Endothelial cell of umbilical vein (primary cell): ENCODE results near the gene PROZ. TPM values are rescaled to one million over a fixed set of nuclear protein-coding genes. Genes with fewer than 3 reads are reported as not detected.

ENCODE experiments used
- BruUV-seq: library from RNA; stranded (reverse); fragments of 400-500 nt; replicated peaks from 2 replicates; lab custom pipeline; 2021; lab: Mats Ljungman, UMichigan
- CTCF ChIA-PET: fragments of 300-600, 350-600 bp; sonication (Branson Sonifier 250); formaldehyde crosslinking; loops from one replicate; lab custom pipeline; 2021; ENCODE audit warnings: antibody characterized with exemption, inconsistent platforms; lab: Charles Lee
- POLR2A ChIA-PET: fragments of 300-600, 350-600 bp; sonication (Branson Sonifier 250); formaldehyde crosslinking; loops from one replicate; lab custom pipeline; 2021; ENCODE audit warnings: antibody characterized with exemption, inconsistent platforms; lab: Charles Lee
- DNase-seq: peaks from one replicate; pipeline ENCODE4 v3.0.0-alpha.2; 2011; ENCODE audit warnings: low read depth, low spot score
- FAIRE-seq: peaks from 2 replicates; lab custom pipeline; 2011; peaks lifted over from hg19 to GRCh38; lab: Jason Lieb, UNC
- H2AFZ ChIP-seq: 2 replicates; pipeline ENCODE4 v1.6.0; 2012; ENCODE audit warnings: low read depth, low read length, control low read depth, inconsistent platforms
- H3K27ac ChIP-seq: 2 replicates; pipeline ENCODE4 v1.5.1; 2011; ENCODE audit warnings: low read depth, mild to moderate bottlenecking, control low read depth, low read length, moderate library complexity; ENCODE audit not compliant: insufficient read depth
- H3K27me3 ChIP-seq, 2 experiments: 2 replicates each; pipeline versions ENCODE4 v1.6.0 to v1.6.1; 2011; ENCODE audit warnings: low read length in 2 of 2, mixed read lengths in 1 of 2; ENCODE audit not compliant: control insufficient read depth in 2 of 2, insufficient read depth in 2 of 2
- H3K36me3 ChIP-seq, 2 experiments: 2 replicates in 1 of 2; 3 replicates in 1 of 2; pipeline ENCODE4 v1.5.1; 2011; ENCODE audit warnings: low read length in 2 of 2, mild to moderate bottlenecking in 1 of 2, moderate library complexity in 1 of 2; ENCODE audit not compliant: control insufficient read depth in 2 of 2, insufficient read depth in 2 of 2; ENCODE audit errors: extremely low read depth in 1 of 2
- H3K4me1 ChIP-seq: 3 replicates; pipeline ENCODE4 v1.5.1; 2011; ENCODE audit warnings: mild to moderate bottlenecking, low read length; ENCODE audit not compliant: control insufficient read depth, insufficient read depth; ENCODE audit errors: extremely low read depth
- H3K4me2 ChIP-seq: 2 replicates; pipeline ENCODE4 v1.6.1; 2011; ENCODE audit warnings: low read length, control low read depth, mixed read lengths; ENCODE audit not compliant: insufficient read depth
- H3K4me3 ChIP-seq, 3 experiments: fragments of 200-600 bp in 1 of 3; sonication (generic), shearing (Covaris generic) in 1 of 3; replicated peaks in 1 of 3; 2 replicates each; pipeline ENCODE4 v1.5.1; 2011 to 2016; ENCODE audit warnings: control low read depth in 3 of 3, low read length in 3 of 3, mild to moderate bottlenecking in 2 of 3, inconsistent platforms in 1 of 3, low read depth in 1 of 3, moderate library complexity in 1 of 3; ENCODE audit not compliant: insufficient read depth in 1 of 3
- H3K79me2 ChIP-seq: 2 replicates; pipeline ENCODE4 v1.6.0; 2012; ENCODE audit warnings: low read length, inconsistent platforms; ENCODE audit not compliant: control insufficient read depth, insufficient read depth
- H3K9ac ChIP-seq: replicated peaks from 2 replicates; pipeline ENCODE3; 2011; ENCODE audit warnings: low read length, control low read depth; ENCODE audit not compliant: insufficient read depth; ENCODE audit errors: extremely low read depth
- H3K9me1 ChIP-seq: replicated peaks from 3 replicates; pipeline ENCODE4 v1.6.0; 2011; ENCODE audit warnings: mild to moderate bottlenecking, low read length; ENCODE audit not compliant: control insufficient read depth, insufficient read depth; ENCODE audit errors: extremely low read depth
- H3K9me3 ChIP-seq: replicated peaks from 2 replicates; pipeline ENCODE4 v1.5.1; 2012; ENCODE audit warnings: low read length, inconsistent platforms; ENCODE audit not compliant: control insufficient read depth, insufficient read depth
- H4K20me1 ChIP-seq: replicated peaks from 2 replicates; pipeline ENCODE3; 2011; ENCODE audit warnings: mild to moderate bottlenecking, low read length; ENCODE audit not compliant: control insufficient read depth, insufficient read depth; ENCODE audit errors: extremely low read depth
- CTCF ChIP-seq, 2 donors: IDR thresholded peaks; 1 replicate in 1 of 2; 2 replicates in 1 of 2; pipeline ENCODE4 v1.5.1; 2011; ENCODE audit warnings: low read length in 2 of 2, mild to moderate bottlenecking in 2 of 2, moderate library complexity in 2 of 2, control low read depth in 1 of 2, inconsistent platforms in 1 of 2, low read depth in 1 of 2; ENCODE audit not compliant: insufficient read depth in 1 of 2; ENCODE audit errors: extremely low read depth in 1 of 2
- FOS ChIP-seq: IDR thresholded peaks from 2 replicates; pipeline ENCODE4 v1.6.1; 2011; ENCODE audit warnings: mild to moderate bottlenecking, low read length, moderate library complexity, borderline replicate concordance; ENCODE audit not compliant: insufficient read depth
- GATA2 ChIP-seq: IDR thresholded peaks from 2 replicates; pipeline ENCODE4 v1.7.0; 2011; ENCODE audit warnings: low read depth, mild to moderate bottlenecking, moderate library complexity, mixed read lengths, low read length; ENCODE audit not compliant: insufficient read length, insufficient read depth
- JUN ChIP-seq: IDR thresholded peaks from 2 replicates; pipeline ENCODE4 v1.6.1; 2011; ENCODE audit warnings: borderline replicate concordance, low read depth; ENCODE audit not compliant: insufficient read length, insufficient read depth
- MAX ChIP-seq: IDR thresholded peaks from 2 replicates; pipeline ENCODE4 v1.6.1; 2011; ENCODE audit not compliant: insufficient read depth, insufficient read length
- MYC ChIP-seq: IDR thresholded peaks from one replicate; pipeline ENCODE4 v1.6.1; 2011; ENCODE audit warnings: mild to moderate bottlenecking, low read depth, low read length
- POLR2A ChIP-seq: IDR thresholded peaks from 2 replicates; pipeline ENCODE4 v1.6.1; 2012; ENCODE audit warnings: low read depth, mild to moderate bottlenecking, control low read depth, low read length
- POLR2AphosphoS5 ChIP-seq: IDR thresholded peaks from 2 replicates; pipeline ENCODE4 v1.6.1; 2012; ENCODE audit warnings: low read depth, mild to moderate bottlenecking, control low read depth, low read length, moderate library complexity; ENCODE audit not compliant: insufficient read depth
- dilution Hi-C: fragments of 300-500 bp; cut with MboI; formaldehyde crosslinking; loops from one replicate; pipeline ENCODE4 v1.15.0; 2019; ENCODE audit warnings: low sequenced_read_pairs; ENCODE audit not compliant: extremely low pct_ligation_motif_present
- intact Hi-C: fragments of 100-400 bp; cut with micrococcal nuclease; formaldehyde crosslinking; loops from one replicate; pipeline ENCODE4 v1.10.0; 2022
- polyA plus RNA-seq, 4 experiments: library from polyadenylated mRNA; depleted of rRNA in 3 of 4; stranded (reverse) in 3 of 4; unstranded in 1 of 4; fragments of >200 nt; gene quantifications; 2 replicates each; pipeline versions ENCODE4 v1.2.1 to v1.2.3, GENCODE V29; 2011 to 2012; ENCODE audit warnings: missing spikeins in 1 of 4
- total RNA-seq: library from RNA; stranded (reverse); gene quantifications from 2 replicates; pipeline ENCODE4 v1.2.3, GENCODE V29; 2021

The PROZ gene
- total and polyA plus RNA-seq, 2 donors (not counting 3 experiments of a cell fraction or from before 2014, with no cell fraction given) = not detected

- Histone ChIP-seq H3K9me1 (no peaks in the 10 kb centered on the region), H4K20me1 (no peaks in the 10 kb centered on the region), H3K27ac (no peak overlapping the region), H3K4me2 (no peak overlapping the region), H3K9me3 (no peaks in the 10 kb centered on the region), H3K9ac (no peak overlapping the region), H3K4me1 (peaks cover 3% of the 10 kb centered on the region), H3K36me3 (no peaks in the 10 kb centered on the region), H2AFZ (no peak overlapping the region), H3K4me3 (no peak overlapping the region), H3K79me2 (no peaks in the 10 kb centered on the region), H3K27me3 (peaks cover 2% of the 10 kb centered on the region in 2 experiments)
- FAIRE-seq (no peak), DNase-seq (no peak)
- TF ChIP-seq GATA2 (no peak), MYC (no peak), POLR2A (no peak), POLR2AphosphoS5 (no peak), CTCF (IDR thresholded peaks at IDR 0.05; ENCODE audit: extremely low read depth in 1 of 2, insufficient read depth in 1 of 2, low read depth in 1 of 2, low read length in 2 of 2) (no peak), FOS (no peak), MAX (no peak), JUN (no peak)
- CTCF ChIA-PET = no interaction called here
- POLR2A ChIA-PET = no interaction called here
- intact Hi-C loops (no loop called here), dilution Hi-C loops (no loop called here)
- no TSS peak for BruUV-seq
Measured at GRCh38 chr13:113158946-113159345, 498 bp downstream of the PROZ start.
